ENCODE results near the gene CHCHD10. TPM values are rescaled to one million over a fixed set of nuclear protein-coding genes. Genes with fewer than 3 reads are reported as not detected.
A peak's percentile ranks its signal among the peaks of the same experiment; 100 is the strongest.

The CHCHD10 gene
- total and polyA plus RNA-seq, 2 donors from 2014 or later, result 190 to 1,445 TPM

- Histone ChIP-seq H3K27ac (ENCODE audit: low read depth in 2 of 2, low read length in 2 of 2) (peak overlapping the region; percentile 99 to 100), H3K9ac (ENCODE audit: low read length in 3 of 3) (peak overlapping the region; percentile 6 to 87 (median 64)), H3K9me3 (ENCODE audit: control insufficient read depth in 2 of 3, insufficient read depth in 1 of 3, low read length in 3 of 3) (no peaks in the 10 kb centered on the region), H3K4me3 (ENCODE audit: low read length in 3 of 3) (peak overlapping the region; percentile 46 to 97 (median 65)), H3K4me1 (ENCODE audit: control insufficient read depth in 2 of 3, insufficient read depth in 2 of 3, low read depth in 1 of 3, low read length in 3 of 3) (peaks cover 0 to 31% (median 24%) of the 10 kb centered on the region in 3 donors), H3K36me3 (ENCODE audit: control insufficient read depth in 2 of 3, insufficient read depth in 3 of 3, low read length in 3 of 3) (no peaks in the 10 kb centered on the region), H3K27me3 (ENCODE audit: control insufficient read depth, insufficient read depth, low read length) (no peaks in the 10 kb centered on the region)
- no peak for TF ChIP-seq CTCF (IDR thresholded peaks at IDR 0.05; ENCODE audit: borderline replicate concordance, extremely low read depth, insufficient read depth)
- intact Hi-C loops (cut with DNase I), result no loop called here
- DNase-seq, result peak in 1 of 5 donors; percentile 31
- no peak for FAIRE-seq
These were observed 18.5 kb upstream of the CHCHD10 start for GRCh38 chr22:23786261-23786710.

GRCh38 chr22:23784215-23784732 lies 16.5 kb upstream of the CHCHD10 start:
- H3K9ac ChIP-seq (ENCODE audit: low read length in 3 of 3), result no peak overlapping the region
- DNase-seq (peak in 1 of 5 donors; percentile 44), FAIRE-seq (no peak)
- no peaks in the 10 kb centered on the region for H3K9me3 ChIP-seq (ENCODE audit: control insufficient read depth in 2 of 3, insufficient read depth in 1 of 3, low read length in 3 of 3)
- peaks cover 0 to 28% (median 20%) of the 10 kb centered on the region in 3 donors for H3K4me1 ChIP-seq (ENCODE audit: control insufficient read depth in 2 of 3, insufficient read depth in 2 of 3, low read depth in 1 of 3, low read length in 3 of 3)
- intact Hi-C loops (cut with DNase I), result no loop called here
- no peak overlapping the region for H3K4me3 ChIP-seq (ENCODE audit: low read length in 3 of 3)
- no peak for TF ChIP-seq CTCF (IDR thresholded peaks at IDR 0.05; ENCODE audit: borderline replicate concordance, extremely low read depth, insufficient read depth)
- H3K27me3 ChIP-seq (ENCODE audit: control insufficient read depth, insufficient read depth, low read length), result no peaks in the 10 kb centered on the region
- H3K36me3 ChIP-seq (ENCODE audit: control insufficient read depth in 2 of 3, insufficient read depth in 3 of 3, low read length in 3 of 3), result no peaks in the 10 kb centered on the region
- no peak overlapping the region for H3K27ac ChIP-seq (ENCODE audit: low read depth in 2 of 2, low read length in 2 of 2)

GRCh38 chr22:23783265-23784150 lies 15.7 kb upstream of the CHCHD10 start:
- peak overlapping the region in 1 of 3 donors; percentile 25 for H3K4me3 ChIP-seq (ENCODE audit: low read length in 3 of 3)
- no peaks in the 10 kb centered on the region for H3K9me3 ChIP-seq (ENCODE audit: control insufficient read depth in 2 of 3, insufficient read depth in 1 of 3, low read length in 3 of 3)
- intact Hi-C loops (cut with DNase I), result no loop called here
- H3K36me3 ChIP-seq (ENCODE audit: control insufficient read depth in 2 of 3, insufficient read depth in 3 of 3, low read length in 3 of 3), result no peaks in the 10 kb centered on the region
- DNase-seq (no peak), FAIRE-seq (no peak)
- peak overlapping the region in 1 of 3 donors; percentile 51 for H3K9ac ChIP-seq (ENCODE audit: low read length in 3 of 3)
- TF ChIP-seq CTCF (IDR thresholded peaks at IDR 0.05; ENCODE audit: borderline replicate concordance, extremely low read depth, insufficient read depth), result no peak
- no peaks in the 10 kb centered on the region for H3K27me3 ChIP-seq (ENCODE audit: control insufficient read depth, insufficient read depth, low read length)
- H3K4me1 ChIP-seq (ENCODE audit: control insufficient read depth in 2 of 3, insufficient read depth in 2 of 3, low read depth in 1 of 3, low read length in 3 of 3), result peaks cover 0 to 26% (median 20%) of the 10 kb centered on the region in 3 donors
- peak overlapping the region; percentile 50 to 63 for H3K27ac ChIP-seq (ENCODE audit: low read depth in 2 of 2, low read length in 2 of 2)
